GM23248 (cell line): Measurements from ENCODE around the gene PSD4. TPM values are rescaled to one million over a fixed set of nuclear protein-coding genes. Genes with fewer than 3 reads are reported as not detected.

Source experiments
- DNase-seq: peaks from one replicate; pipeline ENCODE4 v3.0.0-alpha.2; 2015
- H2AFZ ChIP-seq: fragments of 200-600 bp; sonication (generic); 2 replicates; pipeline ENCODE4 v1.6.1; 2016; ENCODE audit warnings: antibody characterized with exemption
- H3F3A ChIP-seq: fragments of 200-600 bp; sonication (generic); 2 replicates; pipeline ENCODE4 v1.6.1; 2016; ENCODE audit warnings: mild to moderate bottlenecking, antibody characterized with exemption, mixed run types; ENCODE audit not compliant: insufficient read depth
- H3K27ac ChIP-seq: fragments of 200-600 bp; sonication (generic); 2 replicates; pipeline ENCODE4 v1.5.1; 2016; ENCODE audit warnings: mild to moderate bottlenecking
- H3K27me3 ChIP-seq: fragments of 200-600 bp; sonication (generic); replicated peaks from 2 replicates; pipeline ENCODE4 v1.6.1; 2016; ENCODE audit warnings: mild to moderate bottlenecking; ENCODE audit not compliant: insufficient read depth
- H3K36me3 ChIP-seq: fragments of 200-600 bp; sonication (generic); 2 replicates; pipeline ENCODE4 v1.6.1; 2016; ENCODE audit warnings: low read depth, mild to moderate bottlenecking
- H3K4me1 ChIP-seq: fragments of 200-600 bp; sonication (generic); 2 replicates; pipeline ENCODE4 v1.6.1; 2016; ENCODE audit warnings: mild to moderate bottlenecking; ENCODE audit not compliant: insufficient read depth
- H3K4me2 ChIP-seq: fragments of 200-600 bp; sonication (generic); one replicate; pipeline ENCODE4 v1.6.1; 2016; ENCODE audit warnings: mild to moderate bottlenecking; ENCODE audit not compliant: unreplicated experiment
- H3K4me3 ChIP-seq: fragments of 200-600 bp; sonication (generic); 2 replicates; pipeline ENCODE4 v1.5.1; 2016; ENCODE audit warnings: mild to moderate bottlenecking
- H3K79me2 ChIP-seq: fragments of 200-600 bp; sonication (generic); 2 replicates; pipeline ENCODE4 v1.6.1; 2016; ENCODE audit warnings: mild to moderate bottlenecking; ENCODE audit not compliant: insufficient read depth
- H3K9ac ChIP-seq: fragments of 200-600 bp; sonication (generic); 2 replicates; pipeline ENCODE4 v1.6.1; 2016; ENCODE audit warnings: mild to moderate bottlenecking
- H3K9me2 ChIP-seq: fragments of 200-600 bp; sonication (generic); 2 replicates; pipeline ENCODE4 v1.6.1; 2016; ENCODE audit warnings: mixed run types, mild to moderate bottlenecking, moderate library complexity; ENCODE audit not compliant: insufficient read depth
- H3K9me3 ChIP-seq: fragments of 200-600 bp; sonication (generic); one replicate; pipeline ENCODE4 v1.6.1; 2017; ENCODE audit warnings: low read depth
- H4K20me1 ChIP-seq: fragments of 200-600 bp; sonication (generic); 2 replicates; pipeline ENCODE4 v1.6.0; 2016; ENCODE audit not compliant: insufficient read depth
- EZH2 ChIP-seq: fragments of 200-600 bp; sonication (generic); IDR thresholded peaks from 2 replicates; pipeline ENCODE4 v1.6.1; 2018; ENCODE audit warnings: antibody characterized with exemption, mild to moderate bottlenecking; ENCODE audit not compliant: insufficient read depth, poor library complexity, severe bottlenecking
- EZH2phosphoT487 ChIP-seq: fragments of 200-600 bp; sonication (generic); IDR thresholded peaks from 2 replicates; pipeline ENCODE4 v1.6.1; 2018; ENCODE audit warnings: antibody characterized with exemption, moderate library complexity, mild to moderate bottlenecking, low read depth; ENCODE audit not compliant: insufficient read depth
- WGBS, 2 experiments: methylation state at CpG; one replicate each; pipeline ENCODE4 v1.1.6; 2015 to 2017; ENCODE audit warnings: low lambda C conversion rate in 2 of 2, low coverage in 1 of 2; ENCODE audit errors: missing lambda C conversion rate in 2 of 2; 5-methylcytosine and 5-hydroxymethylcytosine counted together
- in situ Hi-C: fragments of 300-500 bp; cut with MboI; formaldehyde crosslinking; loops from 2 replicates; pipeline ENCODE4 v1.15.0; 2020
- polyA plus RNA-seq: library from polyadenylated mRNA; unstranded; fragments of >200 nt; fragmentation: Nextera tagmentation; extraction: Ambion mirVana; gene quantifications from 2 replicates; pipeline ENCODE4 v1.2.1, GENCODE V29; 2016
- total RNA-seq: library from RNA; depleted of rRNA; stranded (reverse); fragments of >200 nt; shearing (Covaris generic); gene quantifications from 2 replicates; pipeline ENCODE4 v1.2.3, GENCODE V29; 2014

The PSD4 gene
- total and polyA plus RNA-seq, 2 experiments from 2014 or later: 1.1 to 6.1 TPM

- no peak for TF ChIP-seq EZH2phosphoT487
- no peak for TF ChIP-seq EZH2
- H2AFZ ChIP-seq: no peak overlapping the region
- H4K20me1 ChIP-seq: no peaks in the 10 kb centered on the region
- 0 out of 2 replicates have a peak, but pooled peaks cover 10% of the 10 kb centered on the region for H3K4me1 ChIP-seq
- H3F3A ChIP-seq: no peaks in the 10 kb centered on the region
- DNase-seq: no peak
- H3K4me2 ChIP-seq: no peak overlapping the region
- H3K9ac ChIP-seq: no peak overlapping the region
- H3K4me3 ChIP-seq: no peak overlapping the region
- no peaks in the 10 kb centered on the region for H3K9me2 ChIP-seq
- in situ Hi-C loops: no loop called here
- no peak overlapping the region for H3K27ac ChIP-seq
- no peaks in the 10 kb centered on the region for H3K9me3 ChIP-seq
- WGBS, 2 experiments: 79 to 86% methylated on average over 6 of the region's 6 CpGs
- H3K79me2 ChIP-seq: peaks cover 6% of the 10 kb centered on the region; the same call in 1 of the 2 replicates
- no peaks in the 10 kb centered on the region for H3K27me3 ChIP-seq
- H3K36me3 ChIP-seq: no peaks in the 10 kb centered on the region
Measured at GRCh38 chr2:113230531-113230930, 56.8 kb downstream of the PSD4 start.

- Histone ChIP-seq H3K9me2 (no peaks in the 10 kb centered on the region), H3K4me3 (no peak overlapping the region), H4K20me1 (no peaks in the 10 kb centered on the region), H3K4me1 (0 out of 2 replicates have a peak, but pooled peaks cover 10% of the 10 kb centered on the region), H3F3A (no peaks in the 10 kb centered on the region), H3K79me2 (peaks cover 7% of the 10 kb centered on the region; the same call in 1 of the 2 replicates), H3K9me3 (no peaks in the 10 kb centered on the region), H3K36me3 (no peaks in the 10 kb centered on the region), H3K4me2 (no peak overlapping the region), H3K27ac (no peak overlapping the region), H2AFZ (no peak overlapping the region), H3K27me3 (no peaks in the 10 kb centered on the region), H3K9ac (no peak overlapping the region)
- no peak for DNase-seq
- in situ Hi-C loops: no loop called here
- 70 to 71% methylated on average over 3 of the region's 3 CpGs for WGBS, 2 experiments
- TF ChIP-seq EZH2phosphoT487 (no peak), EZH2 (no peak)
Measured at GRCh38 chr2:113231064-113231463, 57.3 kb downstream of the PSD4 start.

- no peaks in the 10 kb centered on the region for H3K27me3 ChIP-seq
- H4K20me1 ChIP-seq: no peaks in the 10 kb centered on the region
- H3K4me2 ChIP-seq: no peak overlapping the region
- H3K9me3 ChIP-seq: no peaks in the 10 kb centered on the region
- no peaks in the 10 kb centered on the region for H3K36me3 ChIP-seq
- no peaks in the 10 kb centered on the region for H3K9me2 ChIP-seq
- in situ Hi-C loops: no loop called here
- no peak for TF ChIP-seq EZH2phosphoT487
- no peak for TF ChIP-seq EZH2
- no peak overlapping the region for H3K9ac ChIP-seq
- no peak overlapping the region for H3K27ac ChIP-seq
- H3F3A ChIP-seq: no peaks in the 10 kb centered on the region
- DNase-seq: no peak
- peaks cover 15% of the 10 kb centered on the region for H3K79me2 ChIP-seq
- 0 out of 2 replicates have a peak, but pooled peaks cover 10% of the 10 kb centered on the region for H3K4me1 ChIP-seq
- 82% methylated on average over 3 of the region's 3 CpGs for WGBS, 2 experiments
- no peak overlapping the region for H2AFZ ChIP-seq
- H3K4me3 ChIP-seq: no peak overlapping the region
Measured at GRCh38 chr2:113232123-113232522, 58.4 kb downstream of the PSD4 start.

GRCh38 chr2:113232740-113233139 is 59.0 kb downstream of the PSD4 start:
- Histone ChIP-seq H3K27me3 (no peaks in the 10 kb centered on the region), H3F3A (no peaks in the 10 kb centered on the region), H3K36me3 (no peaks in the 10 kb centered on the region), H2AFZ (no peak overlapping the region), H3K4me2 (no peak overlapping the region), H4K20me1 (no peaks in the 10 kb centered on the region), H3K9me3 (no peaks in the 10 kb centered on the region), H3K9ac (no peak overlapping the region), H3K27ac (no peak overlapping the region), H3K79me2 (peaks cover 21% of the 10 kb centered on the region), H3K9me2 (no peaks in the 10 kb centered on the region), H3K4me3 (no peak overlapping the region), H3K4me1 (0 out of 2 replicates have a peak, but pooled peaks cover 13% of the 10 kb centered on the region)
- TF ChIP-seq EZH2phosphoT487 (no peak), EZH2 (no peak)
- DNase-seq: no peak
- in situ Hi-C loops: no loop called here
- 93 to 94% methylated on average over 5 to 6 of the region's 6 CpGs for WGBS, 2 experiments
